Ramos (cell line): ENCODE data around the gene XPO4.

Experiments
- in situ Hi-C: fragments of 300-500 bp; cut with MboI; formaldehyde crosslinking; loops from one replicate; pipeline ENCODE4 v1.14.3; 2022; ENCODE audit warnings: low sequenced_read_pairs; ENCODE audit not compliant: unreplicated experiment

The XPO4 gene

GRCh38 chr13:20832861-20833260 lies 69.7 kb downstream of the XPO4 start:
- in situ Hi-C loops, result no loop called here

DNA sequence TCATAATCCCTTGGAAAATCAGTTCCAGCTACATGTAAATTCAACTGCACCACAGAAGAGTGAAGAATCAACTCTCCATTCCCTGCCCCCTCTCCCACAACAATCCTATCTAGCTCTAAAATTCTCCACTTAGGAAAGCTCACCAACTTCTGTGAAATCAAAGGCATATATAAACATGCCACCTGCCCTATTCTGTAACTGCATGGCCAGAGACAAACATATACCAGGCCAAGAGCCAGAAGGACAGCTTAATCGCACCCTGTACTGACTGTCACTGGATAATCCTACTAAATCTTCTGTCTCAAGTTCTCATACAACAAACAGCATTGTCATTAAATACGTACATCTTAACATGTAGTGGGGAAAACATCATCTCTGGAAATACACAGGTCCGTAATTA lies 70.6 kb downstream of the XPO4 start:
- in situ Hi-C loops, result no loop called here

DNA sequence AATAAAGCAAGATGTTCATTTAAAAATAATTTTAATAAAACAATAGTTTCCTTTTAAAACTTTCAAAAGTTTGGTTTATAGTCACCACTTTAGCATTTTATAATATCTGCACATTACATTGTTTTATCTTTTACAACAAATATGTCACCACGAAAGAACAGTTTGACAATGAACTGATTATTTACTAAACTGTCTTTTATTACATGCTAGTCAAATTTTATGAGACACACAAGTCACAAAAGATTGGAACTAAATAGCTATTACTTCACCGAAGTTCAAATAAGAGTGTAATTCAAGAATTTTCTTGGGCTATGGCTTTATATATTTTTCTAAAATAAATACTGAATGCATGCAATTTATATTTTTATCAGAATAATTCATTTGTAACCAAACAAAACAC lies 71.3 kb downstream of the XPO4 start:
- in situ Hi-C loops, result no loop called here

GRCh38 chr13:20828539-20829364 lies 73.8 kb downstream of the XPO4 start:
- in situ Hi-C loops, result no loop called here

DNA sequence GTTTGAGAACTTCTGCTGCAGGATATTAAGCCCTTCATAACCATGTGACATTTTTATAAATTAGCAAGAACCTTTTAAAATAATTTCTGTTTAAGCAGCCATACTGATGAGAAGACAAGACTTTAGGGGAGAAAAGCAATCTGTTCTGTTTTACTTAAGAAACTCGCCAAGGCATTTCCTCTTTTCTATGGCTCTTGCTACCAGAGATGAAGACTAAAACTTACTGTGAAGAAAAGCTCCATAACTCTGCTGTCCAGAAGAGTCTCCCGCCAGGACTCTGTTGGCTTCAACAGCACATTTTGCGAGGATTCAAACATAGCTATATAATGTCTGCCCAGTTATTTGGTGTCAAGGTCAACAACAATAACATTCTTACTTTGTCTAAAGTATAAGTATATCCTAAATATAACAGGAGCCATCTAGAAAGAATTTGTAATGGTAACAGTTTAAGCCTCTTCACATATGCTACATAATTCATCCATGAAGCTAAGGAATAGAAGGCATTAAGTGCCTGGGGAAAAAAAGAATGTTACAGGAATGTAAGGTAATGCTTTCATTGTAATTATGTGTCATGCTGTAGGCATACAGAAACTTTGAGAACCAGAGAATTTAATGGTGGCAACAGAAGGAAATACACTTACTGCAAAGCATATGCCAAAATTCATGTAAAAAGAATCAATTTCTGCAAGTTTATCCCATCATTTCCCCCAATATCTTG lies 75.5 kb downstream of the XPO4 start:
- in situ Hi-C loops, result no loop called here

GRCh38 chr13:20826301-20826700 lies 76.2 kb downstream of the XPO4 start:
- in situ Hi-C loops, result no loop called here

DNA sequence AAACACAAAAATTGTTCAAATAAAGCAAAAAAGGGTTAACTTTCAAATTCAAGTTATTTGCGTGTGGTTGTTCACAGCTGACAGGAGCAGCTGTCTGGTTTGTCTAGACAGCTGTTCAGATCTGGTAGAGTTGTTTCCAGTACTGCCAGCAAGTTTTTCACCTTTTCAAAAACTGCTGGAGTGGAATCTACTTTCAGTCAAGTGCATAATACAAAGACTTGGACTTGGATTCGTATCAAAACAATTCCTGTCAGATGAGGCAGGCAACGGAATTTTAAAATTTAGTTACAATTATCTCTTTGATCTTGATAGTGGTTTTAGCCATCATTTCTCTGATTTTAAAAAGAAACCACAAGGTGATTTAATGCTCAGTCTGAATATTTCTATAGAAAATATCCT lies 77.1 kb downstream of the XPO4 start:
- in situ Hi-C loops, result no loop called here

DNA sequence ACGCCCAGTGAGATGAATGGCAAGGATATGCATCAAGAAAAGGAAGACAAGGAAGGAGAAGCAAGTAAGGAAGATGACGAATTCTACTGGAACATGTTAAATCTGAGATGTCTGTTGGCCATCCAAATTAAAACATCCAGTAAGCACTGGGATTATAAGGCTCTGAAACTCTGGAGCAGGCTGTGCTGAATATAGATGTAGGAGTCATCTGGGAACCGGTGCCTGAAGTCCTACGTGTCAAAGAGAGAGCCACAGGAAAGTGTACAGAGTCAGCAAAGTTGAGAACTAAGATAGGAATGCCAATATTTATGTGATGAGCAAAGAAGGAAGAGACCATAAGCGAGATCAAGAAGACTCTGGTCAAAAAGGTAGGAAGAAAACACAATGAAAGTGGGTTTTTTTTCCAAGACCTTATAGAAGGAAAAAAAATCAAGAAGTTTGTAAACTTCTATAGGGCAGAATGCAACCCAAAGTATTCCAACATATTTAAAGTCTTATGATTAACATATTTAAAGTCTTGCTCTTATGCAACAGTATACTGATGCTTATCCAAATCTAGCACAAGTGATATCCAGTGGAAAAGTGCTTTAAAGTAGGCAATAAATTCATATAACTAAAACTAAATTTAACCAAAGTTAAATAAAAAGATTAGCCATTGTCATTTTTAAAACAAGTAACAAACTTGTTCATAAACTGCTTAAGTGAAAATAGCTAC lies 77.6 kb downstream of the XPO4 start:
- in situ Hi-C loops, result no loop called here

GRCh38 chr13:20823071-20823470 lies 79.5 kb downstream of the XPO4 start:
- in situ Hi-C loops, result no loop called here

GRCh38 chr13:20822406-20822805 lies 80.1 kb downstream of the XPO4 start:
- in situ Hi-C loops, result no loop called here

GRCh38 chr13:20819715-20820114 lies 82.8 kb downstream of the XPO4 start:
- in situ Hi-C loops, result no loop called here

DNA sequence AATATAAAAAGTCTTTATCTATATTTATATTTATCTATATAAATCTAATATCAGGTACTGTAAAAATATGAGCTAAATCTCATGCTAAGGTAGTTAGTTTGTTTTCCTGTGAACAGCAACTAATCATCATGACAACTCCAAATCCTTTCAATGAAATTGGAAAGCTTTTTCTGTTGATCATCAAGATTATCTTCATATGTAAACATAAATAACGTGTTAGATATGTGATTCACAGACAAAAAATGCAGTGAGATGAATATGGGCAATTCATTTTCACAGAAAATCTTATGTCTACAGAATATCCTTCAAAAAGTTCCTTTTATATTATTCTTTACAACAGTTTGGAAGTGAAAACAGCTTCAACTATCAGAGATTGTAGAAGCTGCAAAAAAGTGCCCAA lies 87.1 kb downstream of the XPO4 start:
- in situ Hi-C loops, result no loop called here

- in situ Hi-C loops, result no loop called here
These were observed 88.2 kb downstream of the XPO4 start for GRCh38 chr13:20814224-20814910.

- in situ Hi-C loops, result no loop called here
These were observed 89.7 kb downstream of the XPO4 start for GRCh38 chr13:20812890-20813289.

DNA sequence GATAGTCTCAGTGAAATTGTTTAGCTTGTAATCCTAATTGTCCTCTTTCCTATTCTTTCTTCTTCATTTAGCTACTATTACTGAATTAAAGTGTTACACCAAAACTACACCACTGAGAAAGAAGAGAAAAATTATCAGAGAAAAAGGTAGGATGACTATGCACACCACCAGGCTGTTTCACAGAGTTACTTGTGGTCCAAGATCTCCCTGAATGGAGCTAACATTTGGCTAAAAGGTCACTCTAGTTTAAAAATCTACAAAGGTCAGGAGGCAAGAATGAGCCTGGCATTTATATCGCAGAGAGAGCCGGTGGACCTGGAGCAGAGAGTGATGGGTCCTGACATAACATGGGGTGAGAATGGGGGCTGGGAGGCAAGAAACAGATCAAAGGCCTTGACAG lies 91.7 kb downstream of the XPO4 start:
- in situ Hi-C loops, result no loop called here

DNA sequence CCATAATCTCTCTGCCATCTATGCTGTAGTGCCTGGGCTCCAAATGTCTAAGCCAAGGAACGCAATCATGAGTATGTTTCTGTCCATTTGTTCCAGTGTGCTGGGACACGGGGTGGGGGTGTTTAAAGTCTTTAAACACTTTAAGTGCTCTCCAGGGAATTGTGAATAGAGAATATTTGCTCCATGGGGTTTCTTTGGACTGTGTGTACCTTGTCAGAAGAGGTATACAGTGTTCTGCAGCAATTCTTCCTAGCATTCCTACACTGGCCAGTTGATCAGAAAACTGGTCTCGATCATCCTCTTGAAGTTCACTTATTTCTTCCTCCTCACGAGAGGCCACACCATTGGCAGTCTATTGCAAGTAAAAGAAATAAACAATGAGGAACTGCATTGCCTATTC lies 93.7 kb downstream of the XPO4 start:
- in situ Hi-C loops, result no loop called here

- in situ Hi-C loops, result no loop called here
These were observed 99.2 kb downstream of the XPO4 start for GRCh38 chr13:20803180-20803965.

GRCh38 chr13:20801707-20802106 lies 100.8 kb downstream of the XPO4 start:
- in situ Hi-C loops, result no loop called here

DNA sequence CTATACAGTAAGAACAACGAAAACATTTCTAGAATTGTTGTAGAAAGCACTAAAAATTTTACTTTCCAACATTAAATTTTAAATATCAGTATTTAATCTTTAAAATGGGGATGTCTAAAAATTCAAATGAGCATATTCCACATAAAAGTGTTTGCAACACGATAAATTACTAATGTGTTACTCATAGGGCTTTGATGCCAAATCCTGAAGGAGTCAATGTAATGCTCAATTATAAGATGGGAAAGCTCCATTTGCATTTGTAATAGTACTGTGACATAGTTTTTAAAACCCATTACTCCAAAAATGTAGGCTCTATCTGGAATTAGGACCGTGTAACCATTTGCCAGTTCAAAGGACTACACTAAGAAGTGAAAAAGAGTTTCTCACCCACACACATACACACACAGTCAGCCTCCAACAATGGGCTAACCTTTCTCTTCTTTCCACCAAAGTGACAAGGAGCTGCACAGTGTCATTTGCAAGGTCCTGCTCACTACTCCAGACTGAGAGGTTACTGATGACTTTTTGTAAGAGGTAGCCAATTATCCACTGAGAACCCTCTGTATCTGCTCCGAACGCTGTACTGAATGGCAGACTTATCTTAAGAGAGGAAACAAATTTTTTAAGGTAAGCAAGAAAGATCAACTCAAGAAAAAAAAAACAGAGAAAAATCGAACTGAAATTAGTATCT lies 102.7 kb downstream of the XPO4 start:
- in situ Hi-C loops, result no loop called here
